ENCODE data around the gene UBE3D. TPM values are rescaled to one million over a fixed set of nuclear protein-coding genes. Genes with fewer than 3 reads are reported as not detected.

Gene UBE3D
- polyA plus RNA-seq, 1 donor (not counting 4 experiments of a cell fraction or from before 2014, with no cell fraction given) = 6.3 TPM

DNA sequence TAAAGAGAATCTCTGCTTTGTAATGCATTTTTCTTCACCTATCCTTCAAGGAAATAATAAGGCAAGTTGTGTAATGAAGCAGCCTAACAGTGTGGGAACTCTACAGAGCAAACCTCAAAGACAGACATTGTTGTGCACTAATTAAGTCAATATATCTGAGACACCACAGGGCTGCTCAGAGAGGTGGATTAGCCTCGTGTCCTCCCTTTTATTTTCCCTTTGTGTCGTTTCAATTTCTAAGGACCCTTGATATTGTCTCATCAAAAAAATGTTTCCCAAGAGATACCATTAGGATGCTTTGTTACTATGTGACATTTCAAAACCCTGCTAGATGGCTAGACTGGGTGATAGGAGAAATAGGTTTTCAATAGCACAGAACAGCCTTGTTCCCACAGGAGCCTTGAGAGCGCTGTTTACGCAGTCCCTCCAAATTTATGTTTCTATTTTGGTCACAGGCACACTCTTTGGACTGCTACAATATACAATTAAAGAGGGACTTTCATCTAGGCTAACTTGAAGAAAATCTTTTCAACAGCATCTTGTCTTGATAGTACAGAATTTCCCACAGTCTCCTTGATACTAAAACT, 23.1 kb downstream of the UBE3D start:
- Histone ChIP-seq H3K9me1 (ENCODE audit: control insufficient read depth, extremely low read depth, insufficient read depth, low read length) (no peaks in the 10 kb centered on the region), H2AFZ (ENCODE audit: control insufficient read depth, low read length) (no peak overlapping the region)
- no peak for DNase-seq (ENCODE audit: low read depth, low spot score)

DNA sequence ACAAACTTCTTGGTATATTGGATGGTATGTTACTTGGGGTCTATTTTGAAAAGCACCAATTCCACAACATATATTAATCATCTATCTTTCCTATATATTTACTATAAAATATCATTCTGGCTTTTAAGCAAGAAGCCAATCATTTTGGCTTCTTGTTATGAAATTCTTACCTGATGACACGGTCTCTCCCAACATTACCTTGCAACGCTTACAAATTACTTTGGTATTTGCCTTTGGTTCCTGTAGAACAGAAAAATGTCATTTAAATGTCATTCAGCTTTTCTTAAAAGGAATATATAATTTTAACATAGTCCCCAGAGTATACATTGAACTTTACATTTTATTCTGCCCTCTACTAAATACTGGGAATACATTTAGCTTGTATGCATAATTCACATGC, 27.4 kb downstream of the UBE3D start:
- H3K9me3 ChIP-seq (ENCODE audit: control insufficient read depth, low read depth, low read length) = no peaks in the 10 kb centered on the region
- no peak overlapping the region for H3K9ac ChIP-seq (ENCODE audit: control insufficient read depth, extremely low read depth, insufficient read depth, low read length)
- TF ChIP-seq, protein P1, sequence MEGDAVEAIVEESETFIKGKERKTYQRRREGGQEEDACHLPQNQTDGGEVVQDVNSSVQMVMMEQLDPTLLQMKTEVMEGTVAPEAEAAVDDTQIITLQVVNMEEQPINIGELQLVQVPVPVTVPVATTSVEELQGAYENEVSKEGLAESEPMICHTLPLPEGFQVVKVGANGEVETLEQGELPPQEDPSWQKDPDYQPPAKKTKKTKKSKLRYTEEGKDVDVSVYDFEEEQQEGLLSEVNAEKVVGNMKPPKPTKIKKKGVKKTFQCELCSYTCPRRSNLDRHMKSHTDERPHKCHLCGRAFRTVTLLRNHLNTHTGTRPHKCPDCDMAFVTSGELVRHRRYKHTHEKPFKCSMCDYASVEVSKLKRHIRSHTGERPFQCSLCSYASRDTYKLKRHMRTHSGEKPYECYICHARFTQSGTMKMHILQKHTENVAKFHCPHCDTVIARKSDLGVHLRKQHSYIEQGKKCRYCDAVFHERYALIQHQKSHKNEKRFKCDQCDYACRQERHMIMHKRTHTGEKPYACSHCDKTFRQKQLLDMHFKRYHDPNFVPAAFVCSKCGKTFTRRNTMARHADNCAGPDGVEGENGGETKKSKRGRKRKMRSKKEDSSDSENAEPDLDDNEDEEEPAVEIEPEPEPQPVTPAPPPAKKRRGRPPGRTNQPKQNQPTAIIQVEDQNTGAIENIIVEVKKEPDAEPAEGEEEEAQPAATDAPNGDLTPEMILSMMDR (optimal IDR thresholded peaks at IDR 0.05 in 1 of 3, IDR thresholded peaks at IDR 0.05 in 1 of 3, conservative IDR thresholded peaks at IDR 0.05 in 1 of 3; ENCODE audit: extremely low read depth in 1 of 3, insufficient read depth in 2 of 3, low read length in 3 of 3) = no peak
- TF ChIP-seq EZH2 (IDR thresholded peaks at IDR 0.05; ENCODE audit: low read length) = no peak
- H3K36me3 ChIP-seq (ENCODE audit: control insufficient read depth in 2 of 2, extremely low read depth in 1 of 2, insufficient read depth in 2 of 2, low read length in 2 of 2) = peaks cover 0 to 2% of the 10 kb centered on the region in 2 experiments
- no peaks in the 10 kb centered on the region for H3K79me2 ChIP-seq (ENCODE audit: control insufficient read depth, insufficient read depth, low read length)
- H3K27ac ChIP-seq (ENCODE audit: control insufficient read depth, insufficient read depth, low read length) = no peak overlapping the region
- FAIRE-seq = no peak
- no peaks in the 10 kb centered on the region for H4K20me1 ChIP-seq (ENCODE audit: control insufficient read depth, extremely low read depth, insufficient read depth, low read length)
- no peaks in the 10 kb centered on the region for H3K27me3 ChIP-seq (ENCODE audit: control insufficient read depth, extremely low read depth, insufficient read depth, low read length)
- DNase-seq (ENCODE audit: low read depth, low spot score) = no peak
- H3K4me2 ChIP-seq (ENCODE audit: control insufficient read depth, extremely low read depth, insufficient read depth, low read depth, low read length) = no peak overlapping the region
- H3K9me1 ChIP-seq (ENCODE audit: control insufficient read depth, extremely low read depth, insufficient read depth, low read length) = no peaks in the 10 kb centered on the region
- H3K4me3 ChIP-seq (ENCODE audit: control insufficient read depth in 2 of 3, extremely low read depth in 1 of 3, insufficient read depth in 2 of 3, low read depth in 1 of 3, low read length in 3 of 3) = no peak overlapping the region
- H2AFZ ChIP-seq (ENCODE audit: control insufficient read depth, low read length) = no peak overlapping the region
- dilution Hi-C loops (cut with MboI; ENCODE audit: extremely low pct_ligation_motif_present, low sequenced_read_pairs) = no loop called here
- H3K4me1 ChIP-seq (ENCODE audit: control insufficient read depth, extremely low read depth, insufficient read depth, low read length) = peaks cover 11% of the 10 kb centered on the region

More for the DNA sequence above, 23.1 kb downstream of the UBE3D start:
- Histone ChIP-seq H3K4me2 (ENCODE audit: control insufficient read depth, extremely low read depth, insufficient read depth, low read depth, low read length) (no peak overlapping the region), H3K27ac (ENCODE audit: control insufficient read depth, insufficient read depth, low read length) (no peak overlapping the region), H3K27me3 (ENCODE audit: control insufficient read depth, extremely low read depth, insufficient read depth, low read length) (no peaks in the 10 kb centered on the region), H3K4me1 (ENCODE audit: control insufficient read depth, extremely low read depth, insufficient read depth, low read length) (peaks cover 11% of the 10 kb centered on the region), H3K4me3 (ENCODE audit: control insufficient read depth in 2 of 3, extremely low read depth in 1 of 3, insufficient read depth in 2 of 3, low read depth in 1 of 3, low read length in 3 of 3) (no peak overlapping the region), H3K9ac (ENCODE audit: control insufficient read depth, extremely low read depth, insufficient read depth, low read length) (no peak overlapping the region), H3K79me2 (ENCODE audit: control insufficient read depth, insufficient read depth, low read length) (no peaks in the 10 kb centered on the region), H3K9me3 (ENCODE audit: control insufficient read depth, low read depth, low read length) (no peaks in the 10 kb centered on the region), H4K20me1 (ENCODE audit: control insufficient read depth, extremely low read depth, insufficient read depth, low read length) (no peaks in the 10 kb centered on the region), H3K36me3 (ENCODE audit: control insufficient read depth in 2 of 2, extremely low read depth in 1 of 2, insufficient read depth in 2 of 2, low read length in 2 of 2) (no peaks in the 10 kb centered on the region)
- dilution Hi-C loops (cut with MboI; ENCODE audit: extremely low pct_ligation_motif_present, low sequenced_read_pairs) = no loop called here
- no peak for FAIRE-seq
- TF ChIP-seq, protein P1 (optimal IDR thresholded peaks at IDR 0.05 in 1 of 3, IDR thresholded peaks at IDR 0.05 in 1 of 3, conservative IDR thresholded peaks at IDR 0.05 in 1 of 3; ENCODE audit: extremely low read depth in 1 of 3, insufficient read depth in 2 of 3, low read length in 3 of 3) = no peak
- TF ChIP-seq EZH2 (IDR thresholded peaks at IDR 0.05; ENCODE audit: low read length) = no peak

All from keratinocyte (primary cell).